Skeletal muscle cell (primary cell): ENCODE results near the gene PFDN2.
A peak's percentile ranks its signal among the peaks of the same experiment; 100 is the strongest.

Experiments
- DNase-seq: peaks from one replicate; pipeline ENCODE4 v3.0.0-alpha.2; 2010; ENCODE audit warnings: low read depth
- H3K4me3 ChIP-seq: 2 replicates; pipeline ENCODE4 v1.5.1; 2011; ENCODE audit warnings: low read depth, mild to moderate bottlenecking, control low read depth, low read length, moderate library complexity

Gene PFDN2

GRCh38 chr1:161117759-161118581 is at the start of gene PFDN2, which contains the start of gene NIT1:
Gene PFDN2 (minus strand): TSS chr1:161118037. CDS start chr1:161118026, 11 bp downstream.
Gene NIT1 (plus strand): TSS chr1:161118105. CDS start chr1:161118177, 72 bp downstream.
- peak within 1 kb of the TSS; percentile 99 for H3K4me3 ChIP-seq
- DNase-seq, result peak; percentile 64

- no peak for DNase-seq
- peak overlapping the region; percentile 72 for H3K4me3 ChIP-seq
Measured at GRCh38 chr1:161166669-161167548, 49.1 kb upstream of the PFDN2 start.

- peak within 1 kb of the TSS; percentile 72 for H3K4me3 ChIP-seq
- DNase-seq, result peak; percentile 95
Measured at GRCh38 chr1:161165742-161166668, 48.2 kb upstream of the PFDN2 start, which contains the start of gene PPOX. Gene PPOX (plus strand): TSS chr1:161166426. CDS start chr1:161166848, 422 bp downstream.

- DNase-seq, result no peak
- peak overlapping the region; percentile 72 for H3K4me3 ChIP-seq
Measured at GRCh38 chr1:161164901-161165610, 47.2 kb upstream of the PFDN2 start.

GRCh38 chr1:161163793-161164192 is 46.0 kb upstream of the PFDN2 start:
- H3K4me3 ChIP-seq, result no peak overlapping the region
- no peak for DNase-seq

GRCh38 chr1:161162806-161163205 is 45.0 kb upstream of the PFDN2 start:
- no peak overlapping the region for H3K4me3 ChIP-seq
- no peak for DNase-seq

- no peak overlapping the region for H3K4me3 ChIP-seq
- no peak for DNase-seq
Measured at GRCh38 chr1:161162052-161162451, 44.2 kb upstream of the PFDN2 start.

GRCh38 chr1:161161652-161162051 is 43.8 kb upstream of the PFDN2 start:
- H3K4me3 ChIP-seq, result no peak overlapping the region
- no peak for DNase-seq

- H3K4me3 ChIP-seq, result no peak overlapping the region
- DNase-seq, result no peak
Measured at GRCh38 chr1:161160671-161161145, 42.9 kb upstream of the PFDN2 start.

GRCh38 chr1:161159913-161160243 is 42.0 kb upstream of the PFDN2 start:
- H3K4me3 ChIP-seq, result peak overlapping the region; percentile 75
- DNase-seq, result no peak

GRCh38 chr1:161159087-161159912 is 41.5 kb upstream of the PFDN2 start, which contains the start of gene USP21:
Gene USP21 (plus strand): TSS chr1:161159500. CDS start chr1:161160641, 1,141 bp downstream.
- peak; percentile 56 for DNase-seq
- H3K4me3 ChIP-seq, result peak within 1 kb of the TSS; percentile 75

GRCh38 chr1:161158316-161159010 is 40.6 kb upstream of the PFDN2 start:
- peak overlapping the region; percentile 75 for H3K4me3 ChIP-seq
- no peak for DNase-seq

GRCh38 chr1:161157867-161158266 is 40.0 kb upstream of the PFDN2 start:
- no peak overlapping the region for H3K4me3 ChIP-seq
- DNase-seq, result no peak

GRCh38 chr1:161153682-161154337 is 36.0 kb upstream of the PFDN2 start, which contains the start of gene UFC1:
Gene UFC1 (plus strand): TSS chr1:161153978. CDS start chr1:161153998, 20 bp downstream.
- DNase-seq, result peak; percentile 69
- H3K4me3 ChIP-seq, result peak within 1 kb of the TSS; percentile 65

- DNase-seq, result no peak
Measured at GRCh38 chr1:161153176-161153575, 35.3 kb upstream of the PFDN2 start.

GRCh38 chr1:161145832-161146231 is 28.0 kb upstream of the PFDN2 start:
- no peak for DNase-seq
- H3K4me3 ChIP-seq, result no peak overlapping the region

More at GRCh38 chr1:161153176-161153575, 35.3 kb upstream of the PFDN2 start:
- peak overlapping the region; percentile 65 for H3K4me3 ChIP-seq
